Liver (tissue), 9 donors: Measurements from ENCODE around the gene NPEPL1. TPM values are rescaled to one million over a fixed set of nuclear protein-coding genes. Genes with fewer than 3 reads are reported as not detected.

Experiments
- DNase-seq: peaks from one replicate; pipeline ENCODE4 v3.0.0-alpha.2; 2017; ENCODE audit warnings: low spot score
- H3K27ac ChIP-seq, 2 donors: one replicate each; pipeline ENCODE4 v1.7.0; 2013; ENCODE audit warnings: inconsistent platforms in 2 of 2, low read length in 2 of 2, control low read depth in 1 of 2, low read depth in 1 of 2, mild to moderate bottlenecking in 1 of 2
- H3K27me3 ChIP-seq, 4 donors: one replicate each; pipeline versions ENCODE4 v1.6.1 to v1.7.0; 2013; ENCODE audit warnings: low read length in 3 of 4, inconsistent platforms in 1 of 4, mild to moderate bottlenecking in 1 of 4, moderate library complexity in 1 of 4; ENCODE audit not compliant: control insufficient read depth in 4 of 4, insufficient read depth in 4 of 4
- H3K36me3 ChIP-seq, 4 donors: one replicate each; pipeline versions ENCODE4 v1.6.1 to v1.7.0; 2013; ENCODE audit warnings: low read length in 3 of 4, mild to moderate bottlenecking in 3 of 4, low read depth in 1 of 4, moderate library complexity in 1 of 4; ENCODE audit not compliant: control insufficient read depth in 4 of 4, insufficient read depth in 3 of 4
- H3K4me1 ChIP-seq, 4 donors: one replicate each; pipeline versions ENCODE4 v1.6.1 to v1.7.0; 2013; ENCODE audit warnings: low read length in 3 of 4, mild to moderate bottlenecking in 3 of 4, moderate library complexity in 1 of 4; ENCODE audit not compliant: control insufficient read depth in 4 of 4, insufficient read depth in 4 of 4
- H3K4me3 ChIP-seq, 3 donors: one replicate each; pipeline versions ENCODE4 v1.6.1 to v1.7.0; 2013; ENCODE audit warnings: low read length in 3 of 3, control low read depth in 1 of 3, low read depth in 1 of 3, mild to moderate bottlenecking in 1 of 3
- H3K9ac ChIP-seq, 2 donors: one replicate each; pipeline ENCODE4 v1.7.0; 2013; ENCODE audit warnings: low read length in 2 of 2, mild to moderate bottlenecking in 2 of 2, moderate library complexity in 2 of 2, control low read depth in 1 of 2, low read depth in 1 of 2
- H3K9me3 ChIP-seq, 4 donors: one replicate each; pipeline versions ENCODE4 v1.6.1 to v1.7.0; 2013; ENCODE audit warnings: low read length in 3 of 4; ENCODE audit not compliant: control insufficient read depth in 4 of 4
- CTCF ChIP-seq: fragments of 150-350 bp; IDR thresholded peaks from 2 replicates; pipeline ENCODE4 v1.5.1; 2017; ENCODE audit warnings: improper control_type of control experiment, low read depth, low read length; ENCODE audit not compliant: missing input control
- EGR1 ChIP-seq, 2 donors: IDR thresholded peaks; 2 replicates each; pipeline ENCODE4 v1.6.1; 2016 to 2018; ENCODE audit warnings: antibody characterized with exemption in 2 of 2, low read depth in 2 of 2
- FOXA1 ChIP-seq: IDR thresholded peaks from 2 replicates; pipeline ENCODE4 v1.6.1; 2016; ENCODE audit warnings: antibody characterized with exemption
- FOXA2 ChIP-seq: IDR thresholded peaks from 2 replicates; pipeline ENCODE4 v1.6.1; 2016; ENCODE audit warnings: antibody characterized with exemption
- GABPA ChIP-seq, 2 donors: IDR thresholded peaks in 1 of 2; conservative IDR thresholded peaks in 1 of 2; 2 replicates each; pipeline ENCODE4 v1.6.1; 2016; ENCODE audit warnings: antibody characterized with exemption in 2 of 2, mild to moderate bottlenecking in 1 of 2, moderate library complexity in 1 of 2
- HNF4A ChIP-seq, 2 donors: conservative IDR thresholded peaks; 2 replicates each; pipeline ENCODE4 v1.6.1; 2016; ENCODE audit warnings: antibody characterized with exemption in 2 of 2, mild to moderate bottlenecking in 2 of 2
- HNF4G ChIP-seq: IDR thresholded peaks from 2 replicates; pipeline ENCODE4 v1.6.1; 2016; ENCODE audit warnings: antibody characterized with exemption
- NR2F2 ChIP-seq: IDR thresholded peaks from 2 replicates; pipeline ENCODE4 v1.6.1; 2016; ENCODE audit warnings: antibody characterized with exemption
- RAD21 ChIP-seq, 2 donors: IDR thresholded peaks; 2 replicates each; pipeline ENCODE4 v1.6.1; 2016; ENCODE audit warnings: antibody characterized with exemption in 2 of 2, mild to moderate bottlenecking in 2 of 2
- RXRA ChIP-seq, 2 donors: IDR thresholded peaks; 2 replicates each; pipeline ENCODE4 v1.6.1; 2017 to 2018; ENCODE audit warnings: antibody characterized with exemption in 2 of 2, mild to moderate bottlenecking in 1 of 2
- SP1 ChIP-seq: IDR thresholded peaks from 2 replicates; pipeline ENCODE4 v1.6.1; 2018; ENCODE audit warnings: antibody characterized with exemption, mild to moderate bottlenecking
- TAF1 ChIP-seq: conservative IDR thresholded peaks from 2 replicates; pipeline ENCODE4 v1.6.1; 2016; ENCODE audit warnings: antibody characterized with exemption, mild to moderate bottlenecking
- YY1 ChIP-seq: IDR thresholded peaks from 2 replicates; pipeline ENCODE4 v1.6.1; 2016; ENCODE audit warnings: antibody characterized with exemption, mild to moderate bottlenecking
- ZBTB33 ChIP-seq: IDR thresholded peaks from 2 replicates; pipeline ENCODE4 v1.6.1; 2016; ENCODE audit warnings: antibody characterized with exemption
- WGBS: extraction: QIAGEN DNeasy Blood & Tissue Kit; methylation state at CpG from one replicate; pipeline ENCODE4 v1.1.7; 2013; 5-methylcytosine and 5-hydroxymethylcytosine counted together
- polyA plus RNA-seq, 2 donors: library from polyadenylated mRNA; stranded (reverse) in 1 of 2; unstranded in 1 of 2; fragments of 200-250 nt in 1 of 2; fragments of >200 nt in 1 of 2; fragmentation: Nextera tagmentation in 1 of 2; extraction: Ambion mirVana in 1 of 2; gene quantifications; one replicate each; pipeline versions ENCODE4 v1.2.1 to v1.2.3, GENCODE V29; 2013 to 2015
- total RNA-seq, 2 donors: library from RNA; depleted of rRNA; stranded (reverse); fragments of >200 nt; gene quantifications; one replicate each; pipeline ENCODE4 v1.2.3, GENCODE V29; 2014
- TF ChIP-seq, protein P1 (sequence below): IDR thresholded peaks from 2 replicates; pipeline ENCODE4 v1.6.1; 2016; ENCODE audit warnings: antibody characterized with exemption, mild to moderate bottlenecking
- TF ChIP-seq, protein P2 (sequence below): IDR thresholded peaks from 2 replicates; pipeline ENCODE4 v1.6.1; 2016; ENCODE audit warnings: antibody characterized with exemption
- donor health status: healthy.
- donor health status: healthy.
- donor health status: healthy.
- donor health status: healthy.
- donor health status: healthy.

The NPEPL1 gene
- total and polyA plus RNA-seq, 4 donors = 8.0 to 13.3 (median 10.9) TPM

GRCh38 chr20:58718729-58719128 is 26.1 kb downstream of the NPEPL1 start (continued):
- TF ChIP-seq, protein P1, sequence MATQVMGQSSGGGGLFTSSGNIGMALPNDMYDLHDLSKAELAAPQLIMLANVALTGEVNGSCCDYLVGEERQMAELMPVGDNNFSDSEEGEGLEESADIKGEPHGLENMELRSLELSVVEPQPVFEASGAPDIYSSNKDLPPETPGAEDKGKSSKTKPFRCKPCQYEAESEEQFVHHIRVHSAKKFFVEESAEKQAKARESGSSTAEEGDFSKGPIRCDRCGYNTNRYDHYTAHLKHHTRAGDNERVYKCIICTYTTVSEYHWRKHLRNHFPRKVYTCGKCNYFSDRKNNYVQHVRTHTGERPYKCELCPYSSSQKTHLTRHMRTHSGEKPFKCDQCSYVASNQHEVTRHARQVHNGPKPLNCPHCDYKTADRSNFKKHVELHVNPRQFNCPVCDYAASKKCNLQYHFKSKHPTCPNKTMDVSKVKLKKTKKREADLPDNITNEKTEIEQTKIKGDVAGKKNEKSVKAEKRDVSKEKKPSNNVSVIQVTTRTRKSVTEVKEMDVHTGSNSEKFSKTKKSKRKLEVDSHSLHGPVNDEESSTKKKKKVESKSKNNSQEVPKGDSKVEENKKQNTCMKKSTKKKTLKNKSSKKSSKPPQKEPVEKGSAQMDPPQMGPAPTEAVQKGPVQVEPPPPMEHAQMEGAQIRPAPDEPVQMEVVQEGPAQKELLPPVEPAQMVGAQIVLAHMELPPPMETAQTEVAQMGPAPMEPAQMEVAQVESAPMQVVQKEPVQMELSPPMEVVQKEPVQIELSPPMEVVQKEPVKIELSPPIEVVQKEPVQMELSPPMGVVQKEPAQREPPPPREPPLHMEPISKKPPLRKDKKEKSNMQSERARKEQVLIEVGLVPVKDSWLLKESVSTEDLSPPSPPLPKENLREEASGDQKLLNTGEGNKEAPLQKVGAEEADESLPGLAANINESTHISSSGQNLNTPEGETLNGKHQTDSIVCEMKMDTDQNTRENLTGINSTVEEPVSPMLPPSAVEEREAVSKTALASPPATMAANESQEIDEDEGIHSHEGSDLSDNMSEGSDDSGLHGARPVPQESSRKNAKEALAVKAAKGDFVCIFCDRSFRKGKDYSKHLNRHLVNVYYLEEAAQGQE = no peak
- TF ChIP-seq EGR1 (IDR thresholded peaks at IDR 0.05; ENCODE audit: low read depth in 2 of 2) (no peak), HNF4G (no peak), GABPA (IDR thresholded peaks at IDR 0.05 in 1 of 2, conservative IDR thresholded peaks at IDR 0.05 in 1 of 2) (no peak), NR2F2 (no peak)

DNA sequence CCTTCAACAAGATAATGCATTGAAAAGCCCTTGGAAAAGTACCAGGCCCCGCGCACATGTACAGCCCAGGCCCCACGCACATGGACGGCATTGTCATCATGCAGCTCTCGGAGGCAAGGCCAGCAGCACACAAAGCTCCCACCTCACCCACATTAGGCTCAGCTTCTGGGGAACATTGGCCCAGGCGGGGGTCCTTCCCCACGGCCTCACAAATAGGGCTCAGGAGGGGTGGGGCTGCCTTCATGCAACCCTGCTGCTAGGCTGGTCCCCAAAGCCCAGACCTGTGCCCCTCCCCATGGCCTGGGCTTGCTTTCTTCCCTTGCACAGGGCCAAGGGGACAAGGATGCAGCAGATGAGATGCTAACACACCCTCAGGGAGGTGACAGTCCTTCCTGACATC is 26.7 kb downstream of the NPEPL1 start:
- H3K27ac ChIP-seq = no peak overlapping the region
- H3K4me3 ChIP-seq = no peak overlapping the region
- peaks cover 0 to 2% (median 0%) of the 10 kb centered on the region in 4 donors for H3K36me3 ChIP-seq
- WGBS = 87% methylated on average over 7 of the region's 7 CpGs
- peaks cover 0 to 4% (median 1%) of the 10 kb centered on the region in 4 donors for H3K27me3 ChIP-seq
- TF ChIP-seq SP1 (no peak), EGR1 (IDR thresholded peaks at IDR 0.05; ENCODE audit: low read depth in 2 of 2) (no peak), ZBTB33 (no peak), FOXA2 (no peak), YY1 (no peak), NR2F2 (no peak), RAD21 (IDR thresholded peaks at IDR 0.05) (no peak), RXRA (IDR thresholded peaks at IDR 0.05) (no peak), TAF1 (no peak), FOXA1 (no peak), HNF4A (conservative IDR thresholded peaks at IDR 0.05) (no peak)
- TF ChIP-seq, protein P2, sequence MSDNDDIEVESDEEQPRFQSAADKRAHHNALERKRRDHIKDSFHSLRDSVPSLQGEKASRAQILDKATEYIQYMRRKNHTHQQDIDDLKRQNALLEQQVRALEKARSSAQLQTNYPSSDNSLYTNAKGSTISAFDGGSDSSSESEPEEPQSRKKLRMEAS = no peak
- no peak overlapping the region for H3K9ac ChIP-seq
- no peaks in the 10 kb centered on the region for H3K4me1 ChIP-seq
- DNase-seq = no peak
- no peaks in the 10 kb centered on the region for H3K9me3 ChIP-seq

- Histone ChIP-seq H3K4me1 (no peaks in the 10 kb centered on the region), H3K4me3 (no peak overlapping the region), H3K9ac (no peak overlapping the region), H3K27ac (no peak overlapping the region), H3K36me3 (peaks cover 0 to under 1% (median 0%) of the 10 kb centered on the region in 4 donors), H3K9me3 (no peaks in the 10 kb centered on the region), H3K27me3 (peaks cover 0 to 4% (median 1%) of the 10 kb centered on the region in 4 donors)
- no peak for TF ChIP-seq HNF4G
- no peak for TF ChIP-seq TAF1
- no peak for TF ChIP-seq CTCF
- WGBS = 34% methylated on average over 6 of the region's 6 CpGs
- DNase-seq = no peak
Observed at GRCh38 chr20:58719971-58720371, 27.4 kb downstream of the NPEPL1 start.
